SU-DHL-6 (cell line): ENCODE results near the gene CLDN7.

ENCODE experiments used
- H2AFZ ChIP-seq: fragments of 200-600 bp; sonication (generic); 2 replicates; pipeline ENCODE4 v1.6.1; 2014; ENCODE audit warnings: low read depth, mild to moderate bottlenecking, moderate library complexity, mixed read lengths, antibody characterized with exemption, low read length; ENCODE audit not compliant: severe bottlenecking
- H3F3A ChIP-seq: fragments of 200-600 bp; shearing (Covaris generic); 2 replicates; pipeline ENCODE4 v1.6.0; 2016; ENCODE audit warnings: antibody characterized with exemption, mild to moderate bottlenecking; ENCODE audit not compliant: insufficient read depth
- H3K27ac ChIP-seq: fragments of 200-600 bp; sonication (generic); 2 replicates; pipeline ENCODE4 v1.5.1; 2016; ENCODE audit warnings: low read depth, mild to moderate bottlenecking, low read length, moderate library complexity, mixed read lengths
- H3K27me3 ChIP-seq: fragments of 200-600 bp; sonication (generic), shearing (Covaris generic); 2 replicates; pipeline ENCODE4 v1.6.0; 2014; ENCODE audit warnings: mild to moderate bottlenecking, low read length
- H3K36me3 ChIP-seq: fragments of 200-600 bp; sonication (generic); 2 replicates; pipeline ENCODE4 v1.6.1; 2014; ENCODE audit warnings: mild to moderate bottlenecking, low read length, mixed read lengths
- H3K4me2 ChIP-seq: fragments of 300-600, 200-600 bp; shearing (Covaris generic), sonication (generic); 2 replicates; pipeline ENCODE4 v1.6.0; 2014; ENCODE audit warnings: low read length, low read depth, mild to moderate bottlenecking; ENCODE audit not compliant: poor library complexity, severe bottlenecking
- H3K4me3 ChIP-seq: fragments of 200-600 bp; sonication (generic); 2 replicates; pipeline ENCODE4 v1.5.1; 2014; ENCODE audit warnings: antibody characterized with exemption, low read length, mild to moderate bottlenecking, mixed read lengths; ENCODE audit not compliant: insufficient read depth, poor library complexity, severe bottlenecking
- H3K79me2 ChIP-seq: fragments of 200-600 bp; sonication (generic); 2 replicates; pipeline ENCODE4 v1.6.1; 2014; ENCODE audit warnings: mild to moderate bottlenecking, low read length, moderate library complexity; ENCODE audit not compliant: insufficient read depth
- H3K9ac ChIP-seq: fragments of 200-600 bp; sonication (generic); 2 replicates; pipeline ENCODE4 v1.7.0; 2014; ENCODE audit warnings: mild to moderate bottlenecking, low read length
- H3K9me2 ChIP-seq: fragments of 200-600 bp; sonication (generic); replicated peaks from 2 replicates; pipeline ENCODE4 v1.6.1; 2014; ENCODE audit warnings: low read length; ENCODE audit not compliant: insufficient read depth
- H3K9me3 ChIP-seq: fragments of 200-600 bp; sonication (generic); 2 replicates; pipeline ENCODE4 v1.6.1; 2014; ENCODE audit warnings: low read length, mixed read lengths; ENCODE audit not compliant: insufficient read depth
- H4K20me1 ChIP-seq: fragments of 200-600 bp; sonication (generic); 2 replicates; pipeline ENCODE4 v1.6.1; 2014; ENCODE audit warnings: low read depth, mild to moderate bottlenecking, antibody characterized with exemption, low read length, moderate library complexity, mixed read lengths
- CTCF ChIP-seq: fragments of 200-600 bp; sonication (generic); IDR thresholded peaks from one replicate; pipeline ENCODE4 v1.5.1; 2017; ENCODE audit warnings: antibody characterized with exemption, mild to moderate bottlenecking, low read length, moderate library complexity; ENCODE audit not compliant: insufficient read depth, poor library complexity, severe bottlenecking
- EZH2phosphoT487 ChIP-seq: fragments of 200-600 bp; sonication (generic), shearing (Covaris generic); conservative IDR thresholded peaks from 2 replicates; pipeline ENCODE4 v1.6.1; 2018; ENCODE audit warnings: mild to moderate bottlenecking, antibody characterized with exemption, low read length, moderate library complexity, mixed read lengths

CLDN7 gene

GRCh38 chr17:7284911-7285310 lies 22.6 kb upstream of the CLDN7 start:
- no peaks in the 10 kb centered on the region for H3K9me3 ChIP-seq
- no peak overlapping the region for H3K4me3 ChIP-seq
- no peaks in the 10 kb centered on the region for H3K79me2 ChIP-seq
- H3K9ac ChIP-seq, result no peak overlapping the region
- H3K27me3 ChIP-seq, result no peaks in the 10 kb centered on the region
- TF ChIP-seq CTCF (no peak), EZH2phosphoT487 (no peak)
- H2AFZ ChIP-seq, result no peak overlapping the region
- H3K36me3 ChIP-seq, result no peaks in the 10 kb centered on the region
- no peaks in the 10 kb centered on the region for H3K9me2 ChIP-seq
- peaks cover 4% of the 10 kb centered on the region; the same call in 1 of the 2 replicates for H3F3A ChIP-seq
- no peak overlapping the region for H3K27ac ChIP-seq
- H3K4me2 ChIP-seq, result no peak overlapping the region
- H4K20me1 ChIP-seq, result no peaks in the 10 kb centered on the region

DNA sequence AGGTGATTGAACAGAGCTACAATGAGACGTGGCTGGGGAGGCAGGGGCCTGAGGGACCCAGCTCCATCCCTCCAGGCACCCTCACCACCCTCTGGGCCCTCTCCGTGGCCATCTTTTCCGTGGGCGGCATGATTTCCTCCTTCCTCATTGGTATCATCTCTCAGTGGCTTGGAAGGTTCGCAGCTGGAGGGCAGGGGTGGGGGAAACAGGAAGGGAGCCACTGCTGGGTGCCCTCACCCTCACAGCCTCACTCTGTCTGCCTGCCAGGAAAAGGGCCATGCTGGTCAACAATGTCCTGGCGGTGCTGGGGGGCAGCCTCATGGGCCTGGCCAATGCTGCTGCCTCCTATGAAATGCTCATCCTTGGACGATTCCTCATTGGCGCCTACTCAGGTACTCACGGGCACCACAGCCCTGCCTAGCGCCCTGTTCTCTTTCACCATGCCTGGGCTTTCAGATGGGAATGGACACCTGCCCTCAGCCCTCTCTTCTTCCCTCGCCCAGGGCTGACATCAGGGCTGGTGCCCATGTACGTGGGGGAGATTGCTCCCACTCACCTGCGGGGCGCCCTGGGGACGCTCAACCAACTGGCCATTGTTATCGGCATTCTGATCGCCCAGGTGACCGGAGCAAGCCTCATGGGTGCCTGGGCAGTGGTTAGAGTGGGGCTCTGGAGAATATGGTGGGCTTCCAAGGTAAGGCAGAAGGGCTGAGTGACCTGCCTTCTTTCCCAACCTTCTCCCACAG lies 21.4 kb upstream of the CLDN7 start:
- no peak for TF ChIP-seq CTCF
- TF ChIP-seq EZH2phosphoT487, result no peak
- Histone ChIP-seq H2AFZ (no peak overlapping the region), H3K27ac (no peak overlapping the region), H3K9ac (no peak overlapping the region), H3K4me2 (no peak overlapping the region), H3K27me3 (no peaks in the 10 kb centered on the region), H3K9me3 (no peaks in the 10 kb centered on the region), H3K4me3 (no peak overlapping the region), H3F3A (peaks cover 4% of the 10 kb centered on the region; the same call in 1 of the 2 replicates), H3K9me2 (no peaks in the 10 kb centered on the region), H3K36me3 (no peaks in the 10 kb centered on the region), H4K20me1 (no peaks in the 10 kb centered on the region), H3K79me2 (no peaks in the 10 kb centered on the region)

GRCh38 chr17:7282752-7283321 lies 20.6 kb upstream of the CLDN7 start:
- no peak for TF ChIP-seq EZH2phosphoT487
- TF ChIP-seq CTCF, result no peak
- Histone ChIP-seq H3K4me2 (no peak overlapping the region), H3K9ac (no peak overlapping the region), H3K27ac (no peak overlapping the region), H3F3A (peaks cover 4% of the 10 kb centered on the region; the same call in 1 of the 2 replicates), H3K36me3 (no peaks in the 10 kb centered on the region), H3K79me2 (no peaks in the 10 kb centered on the region), H3K27me3 (no peaks in the 10 kb centered on the region), H2AFZ (no peak overlapping the region), H3K4me3 (no peak overlapping the region), H4K20me1 (no peaks in the 10 kb centered on the region), H3K9me3 (no peaks in the 10 kb centered on the region), H3K9me2 (no peaks in the 10 kb centered on the region)
